A673 (cell line): ENCODE measurements around the gene ITPR1.

Experiments used
- EZH2 ChIP-seq: fragments of 200-600 bp; sonication (generic); IDR thresholded peaks from 2 replicates; pipeline ENCODE4 v1.6.1; 2017; ENCODE audit warnings: borderline replicate concordance, low read depth, mild to moderate bottlenecking, mixed read lengths, antibody characterized with exemption, low read length; ENCODE audit not compliant: poor library complexity, severe bottlenecking
- TF ChIP-seq, protein P1 (sequence below): fragments of 300-800, 200-600 bp; sonication (generic); conservative IDR thresholded peaks from 2 replicates; pipeline ENCODE4 v1.5.1; 2017; ENCODE audit warnings: low read depth, mild to moderate bottlenecking, antibody characterized with exemption, low read length, moderate library complexity, mixed read lengths

GRCh38 chr3:4816718-4817117 lies 323.6 kb downstream of the ITPR1 start:
- TF ChIP-seq, protein P1, sequence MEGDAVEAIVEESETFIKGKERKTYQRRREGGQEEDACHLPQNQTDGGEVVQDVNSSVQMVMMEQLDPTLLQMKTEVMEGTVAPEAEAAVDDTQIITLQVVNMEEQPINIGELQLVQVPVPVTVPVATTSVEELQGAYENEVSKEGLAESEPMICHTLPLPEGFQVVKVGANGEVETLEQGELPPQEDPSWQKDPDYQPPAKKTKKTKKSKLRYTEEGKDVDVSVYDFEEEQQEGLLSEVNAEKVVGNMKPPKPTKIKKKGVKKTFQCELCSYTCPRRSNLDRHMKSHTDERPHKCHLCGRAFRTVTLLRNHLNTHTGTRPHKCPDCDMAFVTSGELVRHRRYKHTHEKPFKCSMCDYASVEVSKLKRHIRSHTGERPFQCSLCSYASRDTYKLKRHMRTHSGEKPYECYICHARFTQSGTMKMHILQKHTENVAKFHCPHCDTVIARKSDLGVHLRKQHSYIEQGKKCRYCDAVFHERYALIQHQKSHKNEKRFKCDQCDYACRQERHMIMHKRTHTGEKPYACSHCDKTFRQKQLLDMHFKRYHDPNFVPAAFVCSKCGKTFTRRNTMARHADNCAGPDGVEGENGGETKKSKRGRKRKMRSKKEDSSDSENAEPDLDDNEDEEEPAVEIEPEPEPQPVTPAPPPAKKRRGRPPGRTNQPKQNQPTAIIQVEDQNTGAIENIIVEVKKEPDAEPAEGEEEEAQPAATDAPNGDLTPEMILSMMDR = no peak
- TF ChIP-seq EZH2 = no peak
